Measurements from ENCODE around the gene ADGRV1. TPM values are rescaled to one million over a fixed set of nuclear protein-coding genes. Genes with fewer than 3 reads are reported as not detected.

Gene ADGRV1
- polyA plus RNA-seq, 3 donors from 2014 or later, result 0.43 TPM; not detected in 2

DNA sequence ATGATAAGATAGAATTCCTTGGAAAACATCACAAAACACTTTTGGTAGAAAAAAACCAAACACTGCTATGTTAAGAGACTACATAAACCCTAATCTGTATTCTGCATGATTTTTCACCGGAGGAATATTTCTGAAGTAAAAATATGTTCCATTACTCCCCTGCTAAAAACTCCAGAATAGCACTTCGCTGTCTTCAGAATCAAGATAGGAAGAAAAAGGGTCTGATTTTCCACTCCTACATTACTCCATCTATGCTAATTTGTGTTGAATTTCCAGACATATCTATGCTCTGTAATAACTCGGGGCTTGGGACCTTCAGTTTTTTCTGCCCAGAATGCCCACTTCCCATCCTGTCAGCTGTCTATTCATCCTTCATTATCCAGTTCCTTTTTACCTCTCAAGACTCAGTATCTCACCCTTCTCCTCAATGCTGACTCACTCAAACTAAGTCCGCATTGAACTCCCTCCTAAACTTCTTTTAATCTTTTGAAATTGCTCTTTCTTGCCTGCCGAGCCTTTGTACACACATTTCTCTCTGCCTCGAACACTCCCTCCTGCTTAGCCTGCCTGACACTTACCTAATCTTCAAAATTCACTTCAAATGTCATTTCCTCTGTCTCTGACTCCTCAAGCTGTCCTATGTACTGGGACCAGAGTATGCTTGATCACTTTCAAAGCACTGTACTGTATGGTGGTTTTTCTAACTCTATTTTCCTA is 653.6 kb downstream of the ADGRV1 start:
- Mint-ChIP-seq H3K4me3 (no peak overlapping the region), H3K4me1 (no peaks in the 10 kb centered on the region)
- no peak for DNase-seq

DNA sequence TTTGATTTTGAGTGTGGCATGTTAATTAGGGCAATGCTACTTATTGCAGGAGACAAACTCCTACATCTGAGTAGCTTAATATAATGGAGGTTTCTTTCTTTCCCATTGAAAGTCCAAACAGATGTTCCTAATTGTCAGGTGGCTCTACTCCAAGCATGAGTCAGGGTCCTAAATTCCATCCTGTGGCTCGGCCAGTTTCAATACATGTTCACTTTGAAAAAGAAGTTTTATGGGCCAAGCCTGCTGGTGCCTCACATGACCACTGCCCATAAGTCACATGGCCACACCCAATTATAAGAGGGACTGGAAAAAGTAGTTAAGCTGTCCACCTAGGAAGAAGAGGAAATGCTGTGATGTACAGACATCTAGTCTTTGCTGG is 654.1 kb downstream of the ADGRV1 start:
- Mint-ChIP-seq H3K27me3 (ENCODE audit: low read depth in 3 of 3) (peaks cover 2 to 6% (median 5%) of the 10 kb centered on the region in 3 donors), H3K4me3 (no peak overlapping the region), H3K9me3 (no peaks in the 10 kb centered on the region), H3K27ac (no peak overlapping the region), H3K4me1 (no peaks in the 10 kb centered on the region), H3K36me3 (no peaks in the 10 kb centered on the region)
- DNase-seq, result no peak

More for the DNA sequence above, 653.6 kb downstream of the ADGRV1 start:
- Mint-ChIP-seq H3K36me3 (no peaks in the 10 kb centered on the region), H3K9me3 (no peaks in the 10 kb centered on the region), H3K27me3 (ENCODE audit: low read depth in 3 of 3) (peaks cover 2 to 5% (median 4%) of the 10 kb centered on the region in 3 donors), H3K27ac (no peak overlapping the region)

Other genes with a start within 250 kb of the ADGRV1 start
- 10 to 100 TPM in 2 of 3 donors, 1 to 10 TPM in 1; 2.2 to 15.1 (median 10.7) TPM for gene CETN3, start 149.0 kb upstream of the ADGRV1 start, polyA plus RNA-seq
- 1 to 10 TPM; 2.2 to 3.1 (median 2.9) TPM for gene MBLAC2, start 84.0 kb upstream of the ADGRV1 start, polyA plus RNA-seq
- 1 to 10 TPM; 1.5 to 3.5 (median 1.6) TPM for gene POLR3G, start 83.9 kb upstream of the ADGRV1 start, polyA plus RNA-seq
- gene LYSMD3, start 29.2 kb upstream of the ADGRV1 start, polyA plus RNA-seq, result 10 to 100 TPM in 1 of 3 donors, 1 to 10 TPM in 2; 6.5 to 11.7 (median 9.4) TPM

Data from immature natural killer cell (primary cell).